Testis (tissue), 2 donors: ENCODE measurements around the gene CCDC182.

Source experiments
- CTCF ChIP-seq, 3 experiments: fragments of 450-650 bp in 2 of 3; fragments of 200-600 bp in 1 of 3; sonication (generic) in 1 of 3; IDR thresholded peaks; one replicate each; pipeline ENCODE4 v1.5.1; 2016 to 2019; ENCODE audit warnings: antibody characterized with exemption in 3 of 3, mild to moderate bottlenecking in 2 of 3, moderate library complexity in 1 of 3
- POLR2A ChIP-seq: fragments of 450-650 bp; IDR thresholded peaks from one replicate; pipeline ENCODE4 v1.6.1; 2017; ENCODE audit warnings: antibody characterized with exemption, mild to moderate bottlenecking, moderate library complexity

GRCh38 chr17:57697891-57698711 is 47.0 kb downstream of the CCDC182 start:
- no peak for TF ChIP-seq CTCF (IDR thresholded peaks at IDR 0.05)
- no peak for TF ChIP-seq POLR2A
